Measurements from ENCODE around the gene THOC5. TPM values are rescaled to one million over a fixed set of nuclear protein-coding genes. Genes with fewer than 3 reads are reported as not detected.

The THOC5 gene
- total RNA-seq, 3 donors from 2014 or later, result 33.2 to 55.4 (median 48.0) TPM

DNA sequence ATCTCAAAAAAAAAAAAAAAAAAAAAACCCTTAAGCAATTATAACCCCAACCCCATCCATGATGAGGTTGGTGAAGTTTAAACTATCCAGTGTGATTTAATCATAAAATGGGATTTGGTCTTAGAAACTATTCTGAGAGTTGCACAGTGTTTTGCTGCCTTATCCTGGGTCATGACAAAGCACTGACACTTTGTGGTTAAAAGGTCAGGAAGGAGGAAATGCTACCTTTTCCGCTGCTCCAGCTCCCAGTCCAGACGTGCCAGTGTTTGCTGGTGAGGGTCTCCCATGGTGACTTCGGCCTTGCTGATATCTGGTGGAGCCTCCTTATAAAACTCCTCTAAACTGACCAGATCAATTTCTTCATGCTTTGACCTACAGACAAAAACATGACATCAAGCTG is 14.5 kb downstream of the THOC5 start:
- no peak overlapping the region for H3K4me3 ChIP-seq
- no peak overlapping the region for H3K27ac ChIP-seq
- H3K9me3 ChIP-seq, result no peaks in the 10 kb centered on the region
- DNase-seq (ENCODE audit: low spot score in 2 of 2), result no peak
- TF ChIP-seq, protein P1, sequence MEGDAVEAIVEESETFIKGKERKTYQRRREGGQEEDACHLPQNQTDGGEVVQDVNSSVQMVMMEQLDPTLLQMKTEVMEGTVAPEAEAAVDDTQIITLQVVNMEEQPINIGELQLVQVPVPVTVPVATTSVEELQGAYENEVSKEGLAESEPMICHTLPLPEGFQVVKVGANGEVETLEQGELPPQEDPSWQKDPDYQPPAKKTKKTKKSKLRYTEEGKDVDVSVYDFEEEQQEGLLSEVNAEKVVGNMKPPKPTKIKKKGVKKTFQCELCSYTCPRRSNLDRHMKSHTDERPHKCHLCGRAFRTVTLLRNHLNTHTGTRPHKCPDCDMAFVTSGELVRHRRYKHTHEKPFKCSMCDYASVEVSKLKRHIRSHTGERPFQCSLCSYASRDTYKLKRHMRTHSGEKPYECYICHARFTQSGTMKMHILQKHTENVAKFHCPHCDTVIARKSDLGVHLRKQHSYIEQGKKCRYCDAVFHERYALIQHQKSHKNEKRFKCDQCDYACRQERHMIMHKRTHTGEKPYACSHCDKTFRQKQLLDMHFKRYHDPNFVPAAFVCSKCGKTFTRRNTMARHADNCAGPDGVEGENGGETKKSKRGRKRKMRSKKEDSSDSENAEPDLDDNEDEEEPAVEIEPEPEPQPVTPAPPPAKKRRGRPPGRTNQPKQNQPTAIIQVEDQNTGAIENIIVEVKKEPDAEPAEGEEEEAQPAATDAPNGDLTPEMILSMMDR (IDR thresholded peaks at IDR 0.05), result no peak
- no peak for TF ChIP-seq POLR2AphosphoS5 (IDR thresholded peaks at IDR 0.05)
- no peak for TF ChIP-seq POLR2A (IDR thresholded peaks at IDR 0.05)
- peaks cover 10% of the 10 kb centered on the region for H3K36me3 ChIP-seq
- H3K27me3 ChIP-seq, result no peaks in the 10 kb centered on the region
- intact Hi-C loops (cut with DNase I; ENCODE audit: low total_unique reads), result no loop called here
- H3K4me1 ChIP-seq, result no peaks in the 10 kb centered on the region

GRCh38 chr22:29536411-29536810 is 17.1 kb downstream of the THOC5 start:
- TF ChIP-seq, protein P1 (IDR thresholded peaks at IDR 0.05), result no peak
- TF ChIP-seq POLR2A (IDR thresholded peaks at IDR 0.05) (no peak), POLR2AphosphoS5 (IDR thresholded peaks at IDR 0.05) (no peak)
- Histone ChIP-seq H3K27ac (no peak overlapping the region), H3K27me3 (no peaks in the 10 kb centered on the region), H3K9me3 (no peaks in the 10 kb centered on the region), H3K4me3 (no peak overlapping the region), H3K4me1 (no peaks in the 10 kb centered on the region), H3K36me3 (peaks cover 20% of the 10 kb centered on the region)
- intact Hi-C loops (cut with DNase I; ENCODE audit: low total_unique reads), result no loop called here
- DNase-seq (ENCODE audit: low spot score in 2 of 2), result no peak

- Histone ChIP-seq H3K9me3 (no peaks in the 10 kb centered on the region), H3K4me3 (no peak overlapping the region), H3K27ac (no peak overlapping the region), H3K36me3 (peaks cover 21% of the 10 kb centered on the region), H3K27me3 (no peaks in the 10 kb centered on the region), H3K4me1 (no peaks in the 10 kb centered on the region)
- DNase-seq (ENCODE audit: low spot score in 2 of 2), result no peak
- intact Hi-C loops (cut with DNase I; ENCODE audit: low total_unique reads), result no loop called here
- TF ChIP-seq, protein P1 (IDR thresholded peaks at IDR 0.05), result no peak
- no peak for TF ChIP-seq POLR2A (IDR thresholded peaks at IDR 0.05)
- TF ChIP-seq POLR2AphosphoS5 (IDR thresholded peaks at IDR 0.05), result no peak
These were observed 22.1 kb downstream of the THOC5 start for GRCh38 chr22:29531419-29531818.

DNA sequence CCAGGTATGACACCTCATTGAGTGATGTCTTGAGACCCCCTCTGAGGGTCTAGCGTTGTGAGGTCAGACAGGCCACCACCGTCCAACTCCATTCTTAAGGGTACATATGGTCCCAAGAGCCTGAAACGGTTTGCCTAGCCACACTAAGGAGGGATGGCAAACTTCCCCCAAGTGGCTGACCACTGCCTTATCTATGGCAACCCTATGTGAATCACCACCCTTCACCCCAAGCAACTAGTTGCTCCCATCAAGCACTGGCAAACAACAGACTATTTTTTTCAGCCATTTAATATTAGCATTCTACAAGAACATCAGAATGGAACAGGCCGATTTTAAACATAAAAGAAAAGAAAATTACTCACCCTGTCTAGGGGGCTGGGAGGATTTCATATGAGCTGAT is 22.8 kb downstream of the THOC5 start:
- Histone ChIP-seq H3K9me3 (no peaks in the 10 kb centered on the region), H3K4me3 (no peak overlapping the region), H3K4me1 (no peaks in the 10 kb centered on the region), H3K27ac (no peak overlapping the region), H3K36me3 (peaks cover 18% of the 10 kb centered on the region), H3K27me3 (no peaks in the 10 kb centered on the region)
- TF ChIP-seq POLR2A (IDR thresholded peaks at IDR 0.05) (no peak), POLR2AphosphoS5 (IDR thresholded peaks at IDR 0.05) (no peak)
- TF ChIP-seq, protein P1 (IDR thresholded peaks at IDR 0.05), result no peak
- no peak for DNase-seq (ENCODE audit: low spot score in 2 of 2)
- intact Hi-C loops (cut with DNase I; ENCODE audit: low total_unique reads), result no loop called here

GRCh38 chr22:29528144-29528543 is 25.4 kb downstream of the THOC5 start:
- Histone ChIP-seq H3K27ac (no peak overlapping the region), H3K36me3 (peaks cover 8% of the 10 kb centered on the region), H3K4me3 (no peak overlapping the region), H3K4me1 (no peaks in the 10 kb centered on the region), H3K9me3 (no peaks in the 10 kb centered on the region), H3K27me3 (no peaks in the 10 kb centered on the region)
- no peak for TF ChIP-seq POLR2AphosphoS5 (IDR thresholded peaks at IDR 0.05)
- DNase-seq (ENCODE audit: low spot score in 2 of 2), result no peak
- intact Hi-C loops (cut with DNase I; ENCODE audit: low total_unique reads), result loop anchor here (10.0 kb wide), 1 partner anchor 133 kb away; no protein-coding TSS in a partner anchor

Data from breast epithelium (tissue), 4 donors.